Mucosa of rectum (tissue), 2 donors: ENCODE results near the gene BEAN1.

ENCODE experiments used
- H3K27ac ChIP-seq, 2 donors: one replicate each; pipeline ENCODE4 v1.7.0; 2013; ENCODE audit warnings: inconsistent platforms in 2 of 2, low read depth in 2 of 2, low read length in 2 of 2
- H3K27me3 ChIP-seq, 2 donors: one replicate each; pipeline ENCODE4 v1.7.0; 2013; ENCODE audit warnings: low read length in 2 of 2; ENCODE audit not compliant: control insufficient read depth in 2 of 2, insufficient read depth in 2 of 2
- H3K36me3 ChIP-seq, 2 donors: one replicate each; pipeline ENCODE4 v1.7.0; 2013; ENCODE audit warnings: low read length in 2 of 2; ENCODE audit not compliant: control insufficient read depth in 2 of 2, insufficient read depth in 2 of 2
- H3K4me1 ChIP-seq, 2 donors: one replicate each; pipeline ENCODE4 v1.7.0; 2013; ENCODE audit warnings: low read length in 2 of 2, mild to moderate bottlenecking in 1 of 2; ENCODE audit not compliant: control insufficient read depth in 2 of 2, insufficient read depth in 2 of 2
- H3K4me3 ChIP-seq, 2 donors: one replicate each; pipeline ENCODE4 v1.7.0; 2013; ENCODE audit warnings: low read length in 2 of 2
- H3K9ac ChIP-seq, 2 donors: one replicate each; pipeline ENCODE4 v1.7.0; 2013; ENCODE audit warnings: low read length in 2 of 2, low read depth in 1 of 2, mild to moderate bottlenecking in 1 of 2
- H3K9me3 ChIP-seq, 2 donors: one replicate each; pipeline ENCODE4 v1.7.0; 2013; ENCODE audit warnings: low read length in 2 of 2; ENCODE audit not compliant: control insufficient read depth in 2 of 2
- donor health status: healthy.
- donor health status: Normal muscosa, but diverticular disease.

Gene BEAN1

DNA sequence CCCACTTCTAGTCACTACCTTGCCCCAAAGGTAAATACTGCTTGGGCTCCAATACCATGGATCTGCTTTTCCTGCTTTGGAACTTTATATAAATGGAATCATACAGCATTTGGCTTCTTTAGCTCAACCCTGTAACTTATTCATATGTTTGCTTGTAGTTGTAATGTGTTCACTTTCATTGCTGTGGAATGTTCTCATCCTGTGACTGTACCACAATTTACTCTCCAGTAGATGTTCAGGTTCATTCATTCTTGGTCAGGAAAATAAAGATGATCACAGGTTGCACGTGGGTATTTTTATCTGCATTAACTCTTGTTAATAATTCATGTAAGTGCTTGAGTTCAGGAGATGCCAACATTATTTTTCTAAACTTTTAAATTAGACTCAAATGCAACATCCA is 6.7 kb upstream of the BEAN1 start:
- H3K9ac ChIP-seq, result no peak overlapping the region
- no peaks in the 10 kb centered on the region for H3K36me3 ChIP-seq
- no peak overlapping the region for H3K27ac ChIP-seq
- no peaks in the 10 kb centered on the region for H3K9me3 ChIP-seq
- H3K27me3 ChIP-seq, result peaks cover 3 to 8% of the 10 kb centered on the region in 2 donors
- H3K4me1 ChIP-seq, result no peaks in the 10 kb centered on the region
- H3K4me3 ChIP-seq, result no peak overlapping the region

DNA sequence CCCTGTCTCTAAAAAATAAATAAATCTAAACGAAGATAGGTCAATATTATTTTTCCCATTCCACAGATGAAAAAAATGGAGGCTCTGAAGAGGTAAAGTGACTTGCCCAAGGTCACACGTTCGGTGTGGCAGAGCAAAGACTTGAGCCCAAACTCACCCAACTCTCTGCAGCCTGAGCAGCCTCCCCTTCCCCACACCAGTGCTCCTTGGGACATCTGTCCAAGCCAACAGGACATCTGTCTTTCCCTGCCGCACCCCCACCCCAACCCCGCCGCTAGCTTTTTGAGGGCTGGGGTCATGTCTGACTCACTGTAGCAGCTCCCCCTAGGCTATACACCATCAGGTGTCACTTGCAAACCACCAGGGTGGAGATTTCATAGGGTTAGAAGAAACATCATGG is 5.2 kb upstream of the BEAN1 start:
- no peaks in the 10 kb centered on the region for H3K36me3 ChIP-seq
- H3K27ac ChIP-seq, result no peak overlapping the region
- H3K9ac ChIP-seq, result no peak overlapping the region
- peaks cover 3% of the 10 kb centered on the region in 2 donors for H3K4me1 ChIP-seq
- H3K4me3 ChIP-seq, result no peak overlapping the region
- H3K9me3 ChIP-seq, result no peaks in the 10 kb centered on the region
- peaks cover 14 to 19% of the 10 kb centered on the region in 2 donors for H3K27me3 ChIP-seq

DNA sequence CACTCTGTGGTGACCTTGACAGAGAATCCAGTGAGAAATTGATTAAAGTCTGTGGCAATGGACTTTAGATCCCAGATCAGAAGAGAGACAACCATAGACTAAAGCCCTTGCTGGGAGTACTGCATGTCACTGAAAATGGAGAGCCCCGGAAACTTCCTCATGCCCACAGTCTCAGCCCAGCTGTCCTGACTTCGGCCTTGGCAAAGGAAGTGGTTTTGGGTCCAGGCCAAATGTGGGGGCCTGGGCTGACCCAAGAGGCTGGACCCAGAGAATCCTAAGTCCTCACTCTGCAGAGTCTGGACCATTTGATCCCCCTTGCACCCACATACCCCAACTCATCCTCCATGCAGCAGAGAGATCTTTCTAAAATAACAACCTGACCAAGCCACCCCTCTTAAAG is 4.7 kb upstream of the BEAN1 start:
- Histone ChIP-seq H3K9me3 (no peaks in the 10 kb centered on the region), H3K27ac (no peak overlapping the region), H3K9ac (no peak overlapping the region), H3K4me3 (no peak overlapping the region), H3K4me1 (peaks cover 3% of the 10 kb centered on the region in 2 donors), H3K27me3 (peaks cover 14 to 19% of the 10 kb centered on the region in 2 donors), H3K36me3 (no peaks in the 10 kb centered on the region)

DNA sequence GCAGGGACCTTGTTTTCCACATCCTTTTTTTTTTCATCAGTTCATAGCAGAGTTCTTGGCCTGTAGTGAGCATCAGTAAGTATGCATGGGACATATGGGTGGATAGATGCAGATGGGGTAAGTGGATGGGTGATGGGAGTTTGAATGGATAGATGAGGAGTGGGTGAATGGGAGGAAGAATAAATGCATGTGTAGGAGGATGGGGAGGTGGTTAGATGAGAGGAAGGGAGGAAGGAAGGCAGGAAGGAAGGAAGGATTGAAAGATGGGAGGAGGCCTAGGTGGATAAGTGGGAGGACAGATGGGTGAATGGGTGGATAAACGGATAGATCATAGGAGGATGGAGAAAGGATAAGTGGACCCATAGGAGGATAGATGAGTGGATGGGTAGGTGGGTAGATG is 3.9 kb upstream of the BEAN1 start:
- Histone ChIP-seq H3K9me3 (no peaks in the 10 kb centered on the region), H3K36me3 (no peaks in the 10 kb centered on the region), H3K27ac (no peak overlapping the region), H3K9ac (no peak overlapping the region), H3K4me3 (no peak overlapping the region), H3K4me1 (peaks cover 7% of the 10 kb centered on the region in 2 donors), H3K27me3 (peaks cover 21 to 27% of the 10 kb centered on the region in 2 donors)

DNA sequence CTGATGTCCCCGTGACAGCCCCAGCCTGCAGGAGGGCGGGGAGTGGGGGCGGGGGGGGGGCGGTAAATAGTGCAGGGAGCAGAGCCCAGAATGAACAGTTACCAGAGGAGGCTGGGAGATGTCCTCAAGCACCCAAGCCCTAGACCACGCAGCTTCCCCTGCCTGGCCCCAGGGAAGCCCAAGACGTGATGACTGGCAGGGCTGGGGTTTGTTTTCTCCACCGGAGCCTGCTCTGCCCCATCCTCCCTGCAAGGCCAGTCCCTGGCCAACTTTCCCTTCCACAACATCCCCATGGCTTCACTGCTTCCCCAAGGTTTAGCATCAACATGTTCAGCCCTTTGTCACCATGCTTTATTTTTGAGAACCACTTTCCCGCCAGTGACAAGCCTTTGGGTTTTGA is 1.4 kb upstream of the BEAN1 start:
- H3K9ac ChIP-seq, result no peak overlapping the region
- peaks cover 7% of the 10 kb centered on the region in 2 donors for H3K4me1 ChIP-seq
- no peak overlapping the region for H3K4me3 ChIP-seq
- H3K27me3 ChIP-seq, result peaks cover 38 to 47% of the 10 kb centered on the region in 2 donors
- H3K27ac ChIP-seq, result no peak overlapping the region
- H3K9me3 ChIP-seq, result no peaks in the 10 kb centered on the region
- no peaks in the 10 kb centered on the region for H3K36me3 ChIP-seq

DNA sequence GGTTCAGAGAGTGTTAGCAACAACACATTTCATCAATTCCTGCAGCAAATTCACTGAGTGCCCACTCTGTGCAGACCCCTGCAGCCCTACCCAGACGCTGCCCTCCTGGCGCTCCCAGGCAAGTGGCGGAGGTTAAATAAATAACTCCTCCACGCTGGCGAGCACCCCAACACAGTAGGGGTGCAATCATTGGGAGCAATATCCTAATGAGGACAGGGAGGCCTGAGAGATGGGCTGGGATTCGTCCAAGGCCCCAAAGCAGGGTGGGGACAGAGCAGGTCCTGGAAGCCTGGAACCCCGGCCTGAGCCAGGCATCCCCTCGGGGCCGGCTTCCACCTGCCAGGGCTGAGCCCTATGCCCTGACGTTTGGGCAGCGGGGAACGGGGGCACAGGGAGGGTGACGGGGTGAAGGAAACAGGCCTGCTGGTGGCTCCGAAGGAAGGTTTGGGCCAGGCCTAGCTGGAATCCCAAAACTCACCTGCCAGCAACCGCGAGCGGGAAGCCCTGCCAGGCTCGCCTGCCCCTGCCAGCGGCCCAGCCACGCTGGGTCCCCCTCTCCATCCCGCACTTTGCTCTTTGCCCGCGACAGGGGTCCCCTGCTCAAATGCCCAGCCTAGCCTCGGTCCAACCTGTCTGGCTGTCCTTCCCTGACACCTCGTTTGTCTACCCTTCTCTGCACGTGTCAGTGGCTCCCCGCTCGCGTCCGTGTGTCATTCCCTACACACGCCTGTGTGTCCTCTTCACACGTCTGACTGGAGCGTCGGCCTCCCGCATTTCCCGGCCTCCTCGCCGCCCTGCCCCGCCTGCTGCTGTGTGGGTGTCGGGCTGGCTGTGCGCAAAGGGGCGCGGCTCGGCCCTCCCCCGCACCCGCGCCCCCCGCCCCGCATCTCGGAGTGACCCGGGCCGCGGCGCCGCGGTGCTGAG is 721 bp upstream of the BEAN1 start:
- Histone ChIP-seq H3K9ac (no peak overlapping the region), H3K27me3 (peaks cover 38 to 47% of the 10 kb centered on the region in 2 donors), H3K27ac (no peak overlapping the region), H3K4me3 (peak overlapping the region in 1 of 2 donors; percentile 26), H3K9me3 (no peaks in the 10 kb centered on the region), H3K4me1 (peaks cover 7% of the 10 kb centered on the region in 2 donors), H3K36me3 (no peaks in the 10 kb centered on the region)

DNA sequence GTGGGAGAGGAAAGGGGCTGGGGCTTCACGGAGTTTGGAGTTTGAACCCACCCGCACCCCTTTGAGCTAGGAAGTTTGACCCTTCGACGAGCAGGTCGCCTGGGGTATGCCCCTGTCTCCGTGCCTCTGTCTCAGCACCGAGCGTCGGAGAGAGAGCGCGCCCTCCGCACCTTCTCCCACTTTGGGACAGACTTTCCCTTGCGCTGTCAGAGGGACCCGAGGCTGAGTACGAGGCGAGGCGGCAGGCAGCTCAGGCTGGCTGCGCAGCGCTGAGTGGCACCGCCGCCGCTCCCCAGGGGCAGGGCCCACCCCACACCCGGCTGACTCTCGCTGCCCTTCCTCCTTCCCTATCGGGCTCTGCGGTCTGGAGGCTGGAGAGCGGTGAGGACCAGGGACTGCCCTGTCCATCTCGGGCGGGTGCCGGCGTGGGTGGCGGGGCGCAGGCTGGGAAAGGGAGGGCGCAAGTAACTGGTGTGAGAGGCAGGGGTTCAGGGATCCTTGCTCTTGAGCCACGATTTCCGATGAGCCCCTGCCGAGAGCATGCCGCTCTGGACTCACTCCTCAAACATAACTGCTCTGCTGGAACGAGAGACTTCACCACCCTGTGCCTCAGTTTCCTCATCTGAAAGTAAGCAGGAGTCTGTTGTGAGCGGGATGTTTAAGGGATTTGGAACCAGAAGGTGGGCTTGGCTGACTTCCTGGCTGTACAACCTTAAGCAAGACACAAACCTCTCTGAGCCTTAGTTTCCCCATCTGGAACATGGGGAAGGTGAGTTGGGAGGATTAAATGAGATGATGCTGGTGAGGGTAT is 981 bp downstream of the BEAN1 start:
- peaks cover 7% of the 10 kb centered on the region in 2 donors for H3K4me1 ChIP-seq
- no peak overlapping the region for H3K27ac ChIP-seq
- no peaks in the 10 kb centered on the region for H3K9me3 ChIP-seq
- peaks cover 45 to 54% of the 10 kb centered on the region in 2 donors for H3K27me3 ChIP-seq
- no peaks in the 10 kb centered on the region for H3K36me3 ChIP-seq
- peak overlapping the region in 1 of 2 donors; percentile 17 for H3K4me3 ChIP-seq
- no peak overlapping the region for H3K9ac ChIP-seq

DNA sequence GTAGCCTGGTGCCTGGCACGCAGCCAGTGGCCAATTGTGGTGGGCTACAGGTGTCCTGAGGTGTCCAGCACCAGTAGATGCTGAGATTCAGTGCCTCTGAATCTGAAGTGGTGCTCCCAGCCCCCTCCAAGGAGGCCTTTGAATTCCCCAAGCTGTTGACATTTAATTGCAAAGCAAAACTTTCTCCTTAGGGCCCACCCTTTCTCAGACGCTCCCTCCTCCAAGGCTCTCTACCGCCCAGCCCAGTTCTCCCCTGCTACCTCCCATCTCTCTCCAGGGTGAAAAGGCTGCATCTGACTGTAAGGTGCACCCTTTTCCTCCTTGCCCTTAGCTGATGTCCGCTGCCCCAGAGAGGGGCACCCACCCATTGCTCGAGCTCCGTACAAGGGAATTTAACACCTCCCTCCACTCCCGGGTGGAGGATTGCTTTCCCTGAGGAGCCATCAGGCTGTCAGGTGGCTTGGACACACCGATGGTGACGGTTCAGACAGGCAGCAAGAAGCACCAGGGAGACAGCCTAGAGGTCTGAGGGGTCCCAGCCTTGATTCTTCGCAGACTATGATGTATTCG is 1.7 kb downstream of the BEAN1 start:
- H3K27me3 ChIP-seq, result peaks cover 45 to 54% of the 10 kb centered on the region in 2 donors
- H3K36me3 ChIP-seq, result no peaks in the 10 kb centered on the region
- H3K4me3 ChIP-seq, result no peak overlapping the region
- H3K9me3 ChIP-seq, result no peaks in the 10 kb centered on the region
- H3K9ac ChIP-seq, result no peak overlapping the region
- H3K27ac ChIP-seq, result no peak overlapping the region
- H3K4me1 ChIP-seq, result peaks cover 7% of the 10 kb centered on the region in 2 donors

DNA sequence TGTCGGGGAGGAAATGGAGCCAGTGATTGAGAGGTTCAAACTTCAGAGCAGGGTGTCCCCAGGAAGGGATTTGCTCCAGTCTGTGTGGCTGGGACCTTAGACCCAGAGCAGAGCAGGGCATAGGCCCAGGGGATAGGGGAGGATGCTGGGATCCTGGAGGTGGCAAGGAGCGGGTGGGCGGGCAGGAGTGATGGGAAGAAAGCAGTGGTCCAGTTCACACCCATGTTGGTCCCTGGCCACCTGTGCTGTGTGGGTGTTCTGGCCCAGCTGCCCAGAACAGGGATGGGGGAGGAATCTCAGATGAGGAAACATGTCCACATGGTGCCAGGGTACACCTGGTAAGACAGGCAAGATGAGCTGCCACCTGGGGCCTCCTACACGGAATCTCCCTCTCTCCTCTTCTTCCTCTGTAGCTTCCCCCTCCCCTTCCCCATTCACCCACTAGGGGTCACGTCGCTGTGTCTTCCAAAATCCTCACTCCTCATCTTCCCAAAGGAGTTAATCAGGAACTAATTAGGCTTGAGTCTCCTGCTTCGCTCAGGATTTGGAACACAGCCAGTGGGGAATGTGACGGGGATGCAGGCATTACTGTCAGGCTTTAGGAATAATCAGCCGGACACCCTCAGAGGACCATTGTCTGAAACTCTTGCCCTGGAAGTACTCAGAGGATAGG is 2.3 kb downstream of the BEAN1 start:
- peaks cover 45 to 54% of the 10 kb centered on the region in 2 donors for H3K27me3 ChIP-seq
- no peaks in the 10 kb centered on the region for H3K36me3 ChIP-seq
- no peak overlapping the region for H3K4me3 ChIP-seq
- H3K9ac ChIP-seq, result no peak overlapping the region
- H3K4me1 ChIP-seq, result peaks cover 7% of the 10 kb centered on the region in 2 donors
- H3K27ac ChIP-seq, result no peak overlapping the region
- no peaks in the 10 kb centered on the region for H3K9me3 ChIP-seq
